ENCODE results near the gene LMO2. TPM values are rescaled to one million over a fixed set of nuclear protein-coding genes. Genes with fewer than 3 reads are reported as not detected.
"Not testable (repeated sequence)": the region's sequence is repeated elsewhere in the genome, so short reads cannot be mapped to it uniquely, and the experiment has no call there.

Gene LMO2
- total RNA-seq, 1 donor from 2014 or later, result 67.6 TPM

DNA sequence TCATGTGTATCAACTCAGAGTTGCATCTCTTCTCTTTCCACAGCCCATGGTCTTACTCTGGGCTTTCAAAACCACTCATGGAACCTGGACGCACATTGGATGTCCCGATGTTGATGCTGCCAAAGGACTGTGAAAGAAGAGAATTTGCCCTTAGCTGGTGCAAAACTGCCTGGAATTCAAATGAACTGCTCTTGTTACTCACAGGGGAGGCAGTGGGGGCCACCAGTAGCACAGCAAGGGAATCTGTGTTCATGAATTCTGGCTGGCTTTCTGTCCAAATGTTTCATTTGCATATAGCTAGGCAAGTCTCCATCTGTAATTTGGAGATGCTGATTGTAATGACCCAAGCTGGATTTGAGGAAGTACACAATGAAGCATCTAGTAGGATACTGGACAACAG is 24.9 kb downstream of the LMO2 start:
- DNase-seq (ENCODE audit: extremely low read depth, low read depth, low spot score), result no peak

DNA sequence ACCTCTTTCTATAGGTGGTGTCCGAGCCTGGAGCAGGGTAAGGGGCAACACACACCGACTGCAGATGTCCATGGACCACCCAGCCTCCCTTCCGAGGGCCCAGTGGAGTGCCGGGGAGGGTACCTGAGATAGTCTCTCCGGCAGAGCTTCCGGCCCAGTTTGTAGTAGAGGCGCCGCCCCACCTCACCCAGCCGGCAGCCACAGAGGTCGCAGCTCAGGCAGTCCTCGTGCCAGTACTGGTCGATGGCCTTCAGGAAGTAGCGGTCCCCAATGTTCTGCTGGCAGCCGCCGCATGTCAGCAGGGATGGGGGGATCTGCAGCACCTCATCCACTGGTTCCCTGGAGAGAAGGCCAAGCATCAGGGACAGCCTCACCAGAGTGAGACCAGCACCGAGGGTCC is 27.4 kb downstream of the LMO2 start:
- DNase-seq (ENCODE audit: extremely low read depth, low read depth, low spot score), result no peak

DNA sequence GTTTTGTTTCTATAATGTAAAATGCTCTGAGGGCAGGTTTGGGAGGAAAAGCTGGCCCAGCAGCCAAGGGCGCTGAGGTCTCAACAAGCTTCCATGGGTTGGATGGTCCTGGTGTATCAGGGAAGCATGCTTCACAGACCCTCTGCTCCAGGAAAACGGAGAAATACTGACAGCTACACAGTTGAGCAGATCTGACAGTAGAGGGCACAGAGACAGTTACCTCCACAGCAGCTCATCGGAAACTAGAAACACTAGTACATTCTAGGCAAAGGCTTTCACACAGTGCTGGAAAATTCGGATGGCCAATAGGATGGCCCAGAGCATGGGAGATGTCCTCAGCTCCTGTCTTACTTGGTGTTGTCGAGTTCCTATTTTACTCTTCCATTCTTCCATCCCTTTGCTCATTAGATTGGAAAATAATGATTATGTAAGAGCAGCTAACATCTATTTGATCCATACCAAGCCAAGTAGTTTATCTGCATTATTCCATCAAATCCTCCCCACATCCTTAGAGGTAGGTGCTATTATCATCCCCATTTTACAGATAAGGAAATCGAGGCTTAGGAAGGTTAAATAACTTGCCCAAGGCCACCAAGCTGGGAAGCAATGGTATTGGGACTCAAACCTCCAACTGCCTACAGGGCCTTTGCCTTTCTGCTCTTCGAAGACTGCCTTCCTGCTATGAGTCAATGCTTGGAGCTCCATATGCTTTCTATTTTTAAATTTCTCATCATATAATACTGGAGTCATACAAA is 28.3 kb downstream of the LMO2 start:
- DNase-seq (ENCODE audit: extremely low read depth, low read depth, low spot score), result no peak

GRCh38 chr11:33861941-33862589 is 29.8 kb downstream of the LMO2 start:
- no peak for DNase-seq (ENCODE audit: extremely low read depth, low read depth, low spot score)

- no peak for DNase-seq (ENCODE audit: extremely low read depth, low read depth, low spot score)
These were observed 30.5 kb downstream of the LMO2 start for GRCh38 chr11:33861386-33861785.

DNA sequence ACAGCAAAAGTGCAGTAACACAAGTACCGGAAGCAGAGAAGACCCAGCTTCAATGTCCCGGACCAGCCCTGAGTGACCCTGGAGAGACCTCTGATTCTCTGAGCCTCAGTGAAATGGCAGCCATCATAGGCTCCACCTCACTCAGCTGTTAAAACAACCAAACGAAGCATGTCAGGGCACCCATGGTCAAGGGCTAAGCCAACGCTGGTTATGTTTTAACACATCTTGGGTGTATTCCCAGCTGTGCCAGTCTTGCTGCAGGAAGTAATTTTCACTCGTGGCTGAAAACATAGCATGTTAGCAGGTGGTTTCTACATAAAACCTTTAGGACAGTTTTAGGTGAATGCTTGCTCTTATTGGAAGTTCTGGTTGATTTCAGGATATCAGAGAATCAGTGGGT is 30.9 kb downstream of the LMO2 start:
- DNase-seq (ENCODE audit: extremely low read depth, low read depth, low spot score), result no peak

DNA sequence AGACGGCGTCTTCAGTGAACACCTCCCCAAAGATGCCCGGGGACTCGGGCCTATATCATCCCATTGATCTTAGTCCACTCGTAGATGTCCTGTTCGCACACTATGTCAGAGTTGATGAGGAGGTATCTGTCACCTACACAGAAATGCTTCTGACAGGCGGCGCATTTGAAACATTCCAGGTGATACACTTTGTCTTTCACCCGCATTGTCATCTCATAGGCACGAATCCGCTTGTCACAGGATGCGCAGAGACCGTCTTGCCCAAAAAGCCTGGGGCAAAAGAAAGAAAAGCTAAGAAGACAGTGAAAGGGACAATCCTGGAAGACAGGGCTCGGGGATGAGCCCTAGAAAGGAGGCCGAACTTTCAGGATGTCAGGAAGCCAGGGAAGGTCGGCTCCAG is 32.6 kb downstream of the LMO2 start:
- DNase-seq (ENCODE audit: extremely low read depth, low read depth, low spot score), result no peak

DNA sequence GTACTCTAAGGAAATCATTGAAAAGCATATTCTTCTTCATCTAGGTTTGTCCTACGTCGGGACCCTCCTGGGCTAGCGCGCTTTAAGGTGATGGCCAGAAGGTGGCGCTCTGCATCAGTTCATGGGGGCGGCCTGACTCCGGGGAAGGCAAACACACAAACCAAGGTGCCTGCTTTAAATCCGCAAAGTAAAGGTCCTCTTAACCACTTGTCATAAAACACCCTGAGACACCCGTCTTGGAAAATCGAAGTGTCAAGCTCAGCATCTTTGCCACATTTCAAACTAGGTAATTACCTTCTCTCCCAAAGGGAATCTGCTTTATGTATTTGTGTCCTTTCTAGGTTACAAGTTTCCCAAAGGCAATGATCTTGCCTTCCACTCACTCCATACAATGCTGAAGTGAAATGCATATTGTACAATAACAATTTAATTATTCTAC is 33.9 kb downstream of the LMO2 start:
- DNase-seq (ENCODE audit: extremely low read depth, low read depth, low spot score), result no peak

DNA sequence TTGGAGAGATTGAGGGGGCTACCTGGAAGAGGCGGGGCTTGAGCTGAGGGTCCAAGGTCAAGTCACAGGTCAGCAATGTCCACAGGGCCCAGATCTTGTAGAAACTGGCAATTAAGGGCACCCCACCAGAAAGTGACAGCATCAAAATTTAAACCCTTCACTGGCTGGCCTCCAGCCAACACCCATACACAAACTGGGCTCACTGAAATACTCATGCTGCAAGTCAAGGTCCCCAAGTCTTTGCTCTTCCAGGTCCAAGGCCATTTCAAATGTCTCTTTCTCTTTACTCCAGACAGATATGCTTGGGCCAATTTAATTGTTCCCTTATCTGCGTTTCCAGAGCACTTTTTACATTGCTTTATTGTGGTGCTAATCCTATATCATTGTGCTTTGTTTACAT is 36.4 kb downstream of the LMO2 start:
- no peak for DNase-seq (ENCODE audit: extremely low read depth, low read depth, low spot score)

DNA sequence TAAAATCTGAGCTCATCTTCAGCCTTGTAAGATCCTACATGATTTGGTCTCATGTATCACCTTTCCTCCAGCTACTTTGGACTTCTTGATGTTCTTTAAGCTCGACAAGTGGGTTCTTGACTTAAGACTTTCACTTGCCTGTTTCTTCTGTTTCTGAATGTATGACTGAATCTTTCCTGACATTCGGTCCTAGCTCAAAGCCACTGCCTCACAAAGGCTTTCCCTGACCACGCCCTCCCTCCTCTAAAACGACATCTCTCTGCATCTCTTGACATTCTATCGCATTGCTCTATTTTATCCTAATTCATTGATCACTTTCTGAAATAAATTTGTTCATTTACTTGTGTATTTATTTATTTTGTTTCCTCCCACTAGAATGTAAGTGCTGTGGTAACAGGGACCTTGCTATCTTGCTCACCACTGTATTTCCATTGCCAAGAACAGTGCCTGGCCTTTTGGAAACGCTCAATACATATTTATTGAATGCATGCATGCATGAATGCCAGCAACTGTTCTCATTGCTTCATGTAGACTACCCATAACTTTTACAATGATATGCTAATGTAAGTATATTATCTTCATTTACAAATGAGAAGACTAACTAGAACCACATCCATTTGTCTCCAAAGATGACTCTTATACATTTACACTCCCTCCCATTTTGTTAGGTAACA is 43.0 kb downstream of the LMO2 start:
- DNase-seq (ENCODE audit: extremely low read depth, low read depth, low spot score), result no peak

DNA sequence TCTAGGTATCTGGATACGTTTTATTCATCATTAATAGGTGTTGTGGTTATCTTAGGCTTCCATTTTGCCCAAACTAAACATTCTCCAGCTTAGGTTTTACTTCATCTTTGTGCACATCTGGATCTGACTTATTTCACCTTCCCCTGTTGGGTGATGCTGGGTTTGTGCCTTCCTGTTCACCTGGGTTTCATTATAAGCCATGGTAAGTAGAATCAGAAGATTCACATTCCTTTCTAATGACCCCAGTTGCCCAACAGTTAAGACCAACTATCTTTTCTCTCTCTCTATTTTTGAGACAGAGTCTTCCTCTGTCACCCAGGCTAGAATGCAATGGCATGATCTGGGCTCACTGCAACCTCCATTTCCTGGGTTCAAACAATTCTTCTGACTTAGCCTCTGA is 44.6 kb downstream of the LMO2 start:
- no peak for DNase-seq (ENCODE audit: extremely low read depth, low read depth, low spot score)

- DNase-seq (ENCODE audit: extremely low read depth, low read depth, low spot score), result no peak
These were observed 47.6 kb downstream of the LMO2 start for GRCh38 chr11:33844236-33844635.

GRCh38 chr11:33843018-33843417 is 48.9 kb downstream of the LMO2 start:
- DNase-seq (ENCODE audit: extremely low read depth, low read depth, low spot score), result no peak

- no peak for DNase-seq (ENCODE audit: extremely low read depth, low read depth, low spot score)
These were observed 49.5 kb downstream of the LMO2 start for GRCh38 chr11:33842236-33842915.

DNA sequence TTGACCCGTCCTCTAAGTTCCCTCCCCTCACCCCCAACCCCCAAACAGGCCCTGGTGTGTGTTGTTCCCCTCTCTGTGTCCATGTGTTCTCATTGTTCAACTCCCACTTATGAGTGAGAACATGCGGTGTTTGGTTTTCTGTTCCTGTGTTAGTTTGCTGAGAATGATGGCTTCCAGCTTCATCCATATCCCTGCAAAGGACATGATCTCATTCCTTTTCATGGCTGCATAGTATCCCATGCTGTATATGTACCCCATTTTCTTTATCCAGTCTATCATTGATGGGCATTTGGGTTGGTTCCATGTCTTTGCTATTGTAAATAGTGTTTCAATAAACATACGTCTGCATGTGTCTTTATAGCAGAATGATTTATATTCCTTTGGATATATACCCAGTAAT is 53.6 kb downstream of the LMO2 start:
- not testable (repeated sequence) for DNase-seq (ENCODE audit: extremely low read depth, low read depth, low spot score)

DNA sequence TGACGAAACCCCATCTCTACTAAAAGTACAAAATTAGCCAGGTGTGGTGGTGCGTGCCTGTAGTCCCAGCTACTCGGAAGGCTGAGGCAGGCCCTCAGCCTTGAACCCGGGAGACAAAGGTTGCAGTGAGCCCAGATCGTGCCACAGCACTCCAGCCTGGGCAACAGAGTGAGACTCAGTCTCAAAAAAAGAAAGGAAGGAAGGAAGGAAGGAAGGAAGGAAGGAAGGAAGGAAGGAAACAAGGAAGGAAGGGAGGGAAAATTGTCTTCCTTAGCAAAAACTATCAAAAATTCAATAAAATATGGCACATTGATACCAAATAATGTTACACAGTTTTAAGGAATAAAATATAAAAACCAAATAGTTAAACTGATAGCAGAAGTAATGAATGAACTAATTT is 54.5 kb downstream of the LMO2 start:
- not testable (repeated sequence) for DNase-seq (ENCODE audit: extremely low read depth, low read depth, low spot score)

DNA sequence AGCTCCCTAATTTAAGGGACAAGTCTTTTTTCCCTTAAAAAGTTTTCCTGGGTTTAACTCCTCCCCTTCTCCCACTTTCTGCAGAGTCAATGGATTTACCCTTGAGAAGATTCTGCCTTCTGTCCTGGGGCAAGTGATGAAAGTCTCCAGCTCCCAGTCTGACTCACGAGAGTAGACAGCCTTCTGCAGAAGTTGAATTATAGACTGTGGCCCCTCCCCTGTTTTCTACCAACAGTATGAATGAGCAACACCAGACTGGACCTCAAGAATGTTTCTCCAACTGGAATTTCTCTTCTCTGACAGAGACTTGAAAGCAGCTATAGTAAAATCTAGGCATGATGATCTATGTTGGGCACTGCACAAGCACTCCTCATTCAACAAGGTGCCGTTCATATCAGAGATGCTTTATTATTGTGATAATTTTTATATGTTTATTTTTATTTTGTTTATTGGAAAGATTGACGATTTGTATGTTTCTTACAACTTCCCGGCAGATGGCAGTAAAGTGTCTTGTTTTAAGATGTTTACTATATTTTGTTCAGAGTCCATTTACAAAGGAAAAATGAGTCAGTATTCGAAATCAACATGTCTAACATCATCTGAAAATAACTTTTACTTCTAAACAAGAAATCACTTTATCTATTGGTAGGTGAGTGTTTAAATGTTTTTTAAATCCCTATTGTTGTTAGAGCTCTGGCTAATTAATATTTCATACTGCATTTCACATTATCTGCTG is 56.6 kb downstream of the LMO2 start:
- DNase-seq (ENCODE audit: extremely low read depth, low read depth, low spot score), result no peak

- no peak for DNase-seq (ENCODE audit: extremely low read depth, low read depth, low spot score)
These were observed 59.2 kb downstream of the LMO2 start for GRCh38 chr11:33832676-33833075.

DNA sequence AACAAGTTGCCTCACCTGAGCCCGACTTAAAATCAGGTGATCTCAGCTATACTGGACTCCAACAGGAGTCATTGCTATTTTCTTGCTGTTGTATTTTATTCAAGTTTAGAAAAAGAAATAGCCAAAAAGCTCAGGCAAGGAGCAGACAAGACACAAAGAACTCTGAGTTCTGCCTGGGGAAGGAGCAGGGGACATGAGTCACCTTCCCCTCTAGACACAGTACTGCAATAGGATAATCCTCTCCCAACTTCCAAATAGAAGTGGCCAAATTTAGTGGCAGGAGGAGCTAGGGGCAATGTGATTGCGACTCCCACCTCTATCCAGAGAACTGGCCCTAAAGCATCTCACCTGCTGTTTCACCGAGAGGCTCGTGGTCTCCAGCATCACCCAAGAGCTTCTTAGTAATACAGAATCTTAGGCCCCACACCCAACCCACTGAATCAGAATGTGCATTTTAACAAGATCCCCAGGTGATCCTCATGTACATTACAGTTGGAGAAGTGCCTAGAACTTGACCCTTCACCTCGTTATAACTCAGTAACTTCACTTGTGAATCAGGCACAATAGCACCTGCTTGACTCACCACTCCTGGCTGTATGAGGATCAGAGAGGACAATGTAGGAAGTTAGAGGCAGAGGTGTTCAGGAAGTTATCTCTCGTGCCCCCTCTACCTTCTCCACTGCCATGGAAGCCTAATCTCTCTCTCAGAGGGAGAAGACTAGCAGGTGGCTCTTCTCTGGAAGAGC is 60.8 kb downstream of the LMO2 start:
- no peak for DNase-seq (ENCODE audit: extremely low read depth, low read depth, low spot score)

All from glomerular endothelial cell (primary cell).